ENCODE results near the gene RPS21. TPM values are rescaled to one million over a fixed set of nuclear protein-coding genes. Genes with fewer than 3 reads are reported as not detected.
A peak's percentile ranks its signal among the peaks of the same experiment; 100 is the strongest.

The RPS21 gene
- total and polyA plus RNA-seq, 2 of the 13 experiments (the other 11 are each of a cell fraction or from before 2014, with no cell fraction given), result 2,647 to 11,063 TPM

- TF ChIP-seq ZSCAN22 (CRISPR knock-in tag; IDR thresholded peaks at IDR 0.05), result no peak
- no peak for TF ChIP-seq ETV5 (CRISPR knock-in tag; IDR thresholded peaks at IDR 0.05; ENCODE audit: borderline replicate concordance)
- no peak for TF ChIP-seq SP140L (CRISPR knock-in tag; IDR thresholded peaks at IDR 0.05; ENCODE audit: borderline replicate concordance)
- 0 out of 2 replicates have a peak, but pooled peaks have one; percentile 23 for TF ChIP-seq RAD21 (CRISPR knock-in tag; IDR thresholded peaks at IDR 0.05)
- no peak for TF ChIP-seq ZNF512 (CRISPR knock-in tag; IDR thresholded peaks at IDR 0.05)
- no peak for TF ChIP-seq ZEB1 (IDR thresholded peaks at IDR 0.05; ENCODE audit: insufficient replicate concordance, low read depth)
- no peak for TF ChIP-seq U2AF1 (optimal IDR thresholded peaks at IDR 0.05; ENCODE audit: low read depth, low read length)
- TF ChIP-seq, protein P1, sequence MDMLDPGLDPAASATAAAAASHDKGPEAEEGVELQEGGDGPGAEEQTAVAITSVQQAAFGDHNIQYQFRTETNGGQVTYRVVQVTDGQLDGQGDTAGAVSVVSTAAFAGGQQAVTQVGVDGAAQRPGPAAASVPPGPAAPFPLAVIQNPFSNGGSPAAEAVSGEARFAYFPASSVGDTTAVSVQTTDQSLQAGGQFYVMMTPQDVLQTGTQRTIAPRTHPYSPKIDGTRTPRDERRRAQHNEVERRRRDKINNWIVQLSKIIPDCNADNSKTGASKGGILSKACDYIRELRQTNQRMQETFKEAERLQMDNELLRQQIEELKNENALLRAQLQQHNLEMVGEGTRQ (IDR thresholded peaks at IDR 0.05; ENCODE audit: low read depth, low read length), result no peak
- TF ChIP-seq, protein P1 (CRISPR knock-in tag; IDR thresholded peaks at IDR 0.05; ENCODE audit: borderline replicate concordance), result no peak
- TF ChIP-seq RBM22 (optimal IDR thresholded peaks at IDR 0.05; ENCODE audit: low read length), result no peak
- TF ChIP-seq ZNF776 (CRISPR knock-in tag; IDR thresholded peaks at IDR 0.05), result 0 out of 2 replicates have a peak, but pooled peaks have one; percentile 7
- TF ChIP-seq BORCS8-MEF2B (CRISPR knock-in tag; IDR thresholded peaks at IDR 0.05), result no peak
- no peak for TF ChIP-seq ZNF773 (CRISPR knock-in tag; IDR thresholded peaks at IDR 0.05; ENCODE audit: borderline replicate concordance)
- no peak for TF ChIP-seq TFDP2 (CRISPR knock-in tag; IDR thresholded peaks at IDR 0.05)
- TF ChIP-seq ZNF792 (CRISPR knock-in tag; IDR thresholded peaks at IDR 0.05), result no peak
- TF ChIP-seq ZNF766 (CRISPR knock-in tag; IDR thresholded peaks at IDR 0.05; ENCODE audit: borderline replicate concordance), result no peak
- TF ChIP-seq, protein P2, sequence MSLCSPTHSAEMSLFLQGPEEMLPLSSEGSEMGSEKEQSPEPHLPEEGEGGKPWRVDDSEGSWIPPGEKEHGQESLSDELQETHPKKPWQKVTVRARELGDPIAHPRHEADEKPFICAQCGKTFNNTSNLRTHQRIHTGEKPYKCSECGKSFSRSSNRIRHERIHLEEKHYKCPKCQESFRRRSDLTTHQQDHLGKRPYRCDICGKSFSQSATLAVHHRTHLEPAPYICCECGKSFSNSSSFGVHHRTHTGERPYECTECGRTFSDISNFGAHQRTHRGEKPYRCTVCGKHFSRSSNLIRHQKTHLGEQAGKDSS (CRISPR knock-in tag; IDR thresholded peaks at IDR 0.05; ENCODE audit: borderline replicate concordance, low read depth), result no peak
- TF ChIP-seq, protein P3, sequence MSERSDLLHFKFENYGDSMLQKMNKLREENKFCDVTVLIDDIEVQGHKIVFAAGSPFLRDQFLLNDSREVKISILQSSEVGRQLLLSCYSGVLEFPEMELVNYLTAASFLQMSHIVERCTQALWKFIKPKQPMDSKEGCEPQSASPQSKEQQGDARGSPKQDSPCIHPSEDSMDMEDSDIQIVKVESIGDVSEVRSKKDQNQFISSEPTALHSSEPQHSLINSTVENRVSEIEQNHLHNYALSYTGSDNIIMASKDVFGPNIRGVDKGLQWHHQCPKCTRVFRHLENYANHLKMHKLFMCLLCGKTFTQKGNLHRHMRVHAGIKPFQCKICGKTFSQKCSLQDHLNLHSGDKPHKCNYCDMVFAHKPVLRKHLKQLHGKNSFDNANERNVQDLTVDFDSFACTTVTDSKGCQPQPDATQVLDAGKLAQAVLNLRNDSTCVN (CRISPR knock-in tag; IDR thresholded peaks at IDR 0.05; ENCODE audit: borderline replicate concordance), result no peak
- TF ChIP-seq ZNF30 (CRISPR knock-in tag; IDR thresholded peaks at IDR 0.05), result no peak
- TF ChIP-seq, protein P4, sequence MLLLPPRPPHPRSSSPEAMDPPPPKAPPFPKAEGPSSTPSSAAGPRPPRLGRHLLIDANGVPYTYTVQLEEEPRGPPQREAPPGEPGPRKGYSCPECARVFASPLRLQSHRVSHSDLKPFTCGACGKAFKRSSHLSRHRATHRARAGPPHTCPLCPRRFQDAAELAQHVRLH (CRISPR knock-in tag; IDR thresholded peaks at IDR 0.05; ENCODE audit: borderline replicate concordance, low read depth), result no peak
These were observed 34.3 kb upstream of the RPS21 start (continued) for GRCh38 chr20:62352402-62353288.

Data from HepG2 (cell line).